T-helper 17 cell (primary cell): Measurements from ENCODE around the gene LRRC74B. TPM values are rescaled to one million over a fixed set of nuclear protein-coding genes. Genes with fewer than 3 reads are reported as not detected.
A peak's percentile ranks its signal among the peaks of the same experiment; 100 is the strongest.
"Not testable (repeated sequence)": the region's sequence is repeated elsewhere in the genome, so short reads cannot be mapped to it uniquely, and the experiment has no call there.

Source experiments
- ATAC-seq: fragments of 150-1000 bp; cut with Tn5 transposase; 2 replicates; pipeline ENCODE4 v1.10.0; 2021; ENCODE audit warnings: mild to moderate bottlenecking, moderate library complexity
- DNase-seq, 3 donors: peaks; one replicate each; pipeline versions ENCODE4 v3.0.0 to v3.0.0-alpha.2; 2020 to 2021
- H3K9me3 ChIP-seq: one replicate; pipeline ENCODE4 v1.7.0; 2013; ENCODE audit warnings: low read length, mild to moderate bottlenecking; ENCODE audit not compliant: control insufficient read depth, poor library complexity, severe bottlenecking
- H3K27ac Mint-ChIP-seq: one replicate; pipeline ENCODE4 v1.8.0; 2022; ENCODE audit warnings: mild to moderate bottlenecking, moderate library complexity, mixed read lengths
- H3K27me3 Mint-ChIP-seq: one replicate; pipeline ENCODE4 v1.8.0; 2022; ENCODE audit warnings: mixed read lengths
- H3K36me3 Mint-ChIP-seq: one replicate; pipeline ENCODE4 v1.8.0; 2022; ENCODE audit warnings: low read depth, mixed read lengths
- H3K4me1 Mint-ChIP-seq: one replicate; pipeline ENCODE4 v1.8.0; 2022; ENCODE audit warnings: mild to moderate bottlenecking, mixed read lengths
- H3K4me3 Mint-ChIP-seq: one replicate; pipeline ENCODE4 v1.8.0; 2022; ENCODE audit warnings: mild to moderate bottlenecking, moderate library complexity, mixed read lengths
- total RNA-seq, 4 donors: library from RNA in 2 of 4; stranded (reverse) in 2 of 4; gene quantifications; one replicate each; pipeline ENCODE4 v1.2.3 and lab custom pipeline; 2022 to 2026

The LRRC74B gene
- total RNA-seq, 2 donors from 2014 or later, result 0.10 TPM; not detected in 1

GRCh38 chr22:21009208-21009607, 36.5 kb upstream of the LRRC74B start:
- not testable (repeated sequence) for ATAC-seq, H3K9me3 ChIP-seq, DNase-seq, H3K36me3 Mint-ChIP-seq, H3K4me3 Mint-ChIP-seq, H3K4me1 Mint-ChIP-seq, H3K27me3 Mint-ChIP-seq
- peak overlapping the region; percentile 24 for H3K27ac Mint-ChIP-seq

GRCh38 chr22:21009638-21010425, 35.9 kb upstream of the LRRC74B start:
- DNase-seq (no peak), ATAC-seq (no peak)
- peaks cover 11% of the 10 kb centered on the region for H3K4me1 Mint-ChIP-seq
- no peak overlapping the region for H3K4me3 Mint-ChIP-seq
- no peaks in the 10 kb centered on the region for H3K27me3 Mint-ChIP-seq
- H3K9me3 ChIP-seq, result no peaks in the 10 kb centered on the region
- H3K36me3 Mint-ChIP-seq, result no peaks in the 10 kb centered on the region
- peak overlapping the region; percentile 24 for H3K27ac Mint-ChIP-seq

- DNase-seq (no peak), ATAC-seq (no peak)
- Mint-ChIP-seq H3K27ac (no peak overlapping the region), H3K4me1 (peaks cover 17% of the 10 kb centered on the region), H3K4me3 (no peak overlapping the region), H3K36me3 (no peaks in the 10 kb centered on the region), H3K27me3 (no peaks in the 10 kb centered on the region)
- H3K9me3 ChIP-seq, result no peaks in the 10 kb centered on the region
These were observed 35.2 kb upstream of the LRRC74B start for GRCh38 chr22:21010426-21011113.

GRCh38 chr22:21012446-21013407, 33.0 kb upstream of the LRRC74B start:
- ATAC-seq, result no peak

GRCh38 chr22:21013657-21014201, 32.0 kb upstream of the LRRC74B start:
- H3K4me3 Mint-ChIP-seq, result peak overlapping the region; percentile 87
- H3K27ac Mint-ChIP-seq, result peak overlapping the region; percentile 86
- H3K9me3 ChIP-seq, result no peaks in the 10 kb centered on the region
- ATAC-seq (no peak), DNase-seq (no peak)
- no peaks in the 10 kb centered on the region for H3K27me3 Mint-ChIP-seq
- H3K36me3 Mint-ChIP-seq, result no peaks in the 10 kb centered on the region
- peaks cover 26% of the 10 kb centered on the region for H3K4me1 Mint-ChIP-seq

More at GRCh38 chr22:21012446-21013407, 33.0 kb upstream of the LRRC74B start:
- H3K36me3 Mint-ChIP-seq, result no peaks in the 10 kb centered on the region
- peak overlapping the region; percentile 87 for H3K4me3 Mint-ChIP-seq
- H3K27me3 Mint-ChIP-seq, result no peaks in the 10 kb centered on the region
- H3K4me1 Mint-ChIP-seq, result peaks cover 26% of the 10 kb centered on the region
- peak overlapping the region; percentile 86 for H3K27ac Mint-ChIP-seq
- DNase-seq, result no peak
- H3K9me3 ChIP-seq, result no peaks in the 10 kb centered on the region

- peak overlapping the region; percentile 86 for H3K27ac Mint-ChIP-seq
- H3K36me3 Mint-ChIP-seq, result no peaks in the 10 kb centered on the region
- no peaks in the 10 kb centered on the region for H3K27me3 Mint-ChIP-seq
- H3K4me1 Mint-ChIP-seq, result peaks cover 28% of the 10 kb centered on the region
- ATAC-seq (peak; percentile 92), DNase-seq (peak; percentile 68 to 78 (median 70))
- peak overlapping the region; percentile 87 for H3K4me3 Mint-ChIP-seq
- no peaks in the 10 kb centered on the region for H3K9me3 ChIP-seq
These were observed 31.5 kb upstream of the LRRC74B start for GRCh38 chr22:21014202-21014725.

- ATAC-seq, result no peak
- peak within 1 kb of the TSS; percentile 86 for H3K27ac Mint-ChIP-seq
- DNase-seq, result no peak
These were observed 30.9 kb upstream of the LRRC74B start, which contains the start of gene P2RX6 for GRCh38 chr22:21014726-21015465. Gene P2RX6, plus strand, starts transcription at chr22:21015165. Its CDS starts 10 bp downstream, at chr22:21015175.

GRCh38 chr22:21015466-21016006, 30.2 kb upstream of the LRRC74B start:
- Mint-ChIP-seq H3K27me3 (no peaks in the 10 kb centered on the region), H3K4me3 (peak overlapping the region; percentile 87), H3K36me3 (no peaks in the 10 kb centered on the region), H3K27ac (peak overlapping the region; percentile 86), H3K4me1 (peaks cover 28% of the 10 kb centered on the region)
- DNase-seq (no peak), ATAC-seq (no peak)
- H3K9me3 ChIP-seq, result no peaks in the 10 kb centered on the region

More at GRCh38 chr22:21014726-21015465, 30.9 kb upstream of the LRRC74B start, which contains the start of gene P2RX6:
- H3K27me3 Mint-ChIP-seq, result no peaks in the 10 kb centered on the region
- no peaks in the 10 kb centered on the region for H3K9me3 ChIP-seq
- peak within 1 kb of the TSS; percentile 87 for H3K4me3 Mint-ChIP-seq
- H3K4me1 Mint-ChIP-seq, result peaks cover 28% of the 10 kb centered on the region
- no peaks in the 10 kb centered on the region for H3K36me3 Mint-ChIP-seq

GRCh38 chr22:21016644-21017420, 28.9 kb upstream of the LRRC74B start:
- no peaks in the 10 kb centered on the region for H3K27me3 Mint-ChIP-seq
- H3K27ac Mint-ChIP-seq, result peak overlapping the region; percentile 85
- H3K4me3 Mint-ChIP-seq, result peak overlapping the region; percentile 62
- H3K9me3 ChIP-seq, result no peaks in the 10 kb centered on the region
- no peaks in the 10 kb centered on the region for H3K36me3 Mint-ChIP-seq
- ATAC-seq (no peak), DNase-seq (no peak)
- H3K4me1 Mint-ChIP-seq, result peaks cover 28% of the 10 kb centered on the region

GRCh38 chr22:21018314-21018713, 27.4 kb upstream of the LRRC74B start:
- no peak for DNase-seq
- no peak for ATAC-seq
- peak overlapping the region; percentile 85 for H3K27ac Mint-ChIP-seq
- no peak overlapping the region for H3K4me3 Mint-ChIP-seq
- H3K4me1 Mint-ChIP-seq, result peaks cover 26% of the 10 kb centered on the region
- H3K27me3 Mint-ChIP-seq, result no peaks in the 10 kb centered on the region
- H3K36me3 Mint-ChIP-seq, result no peaks in the 10 kb centered on the region
- no peaks in the 10 kb centered on the region for H3K9me3 ChIP-seq

- H3K4me1 Mint-ChIP-seq, result peaks cover 21% of the 10 kb centered on the region
- ATAC-seq, result peak; percentile 48
- no peaks in the 10 kb centered on the region for H3K27me3 Mint-ChIP-seq
- H3K36me3 Mint-ChIP-seq, result no peaks in the 10 kb centered on the region
- no peak for DNase-seq
- no peak overlapping the region for H3K4me3 Mint-ChIP-seq
- no peaks in the 10 kb centered on the region for H3K9me3 ChIP-seq
- peak overlapping the region; percentile 21 for H3K27ac Mint-ChIP-seq
These were observed 24.8 kb upstream of the LRRC74B start for GRCh38 chr22:21020802-21021429.
